Fibroblast of pulmonary artery (primary cell): ENCODE results near the gene CBARP.

Experiments used
- DNase-seq: peaks from one replicate; pipeline ENCODE4 v3.0.0-alpha.2; 2010; ENCODE audit warnings: low read depth
- H3K4me3 ChIP-seq: replicated peaks from 2 replicates; pipeline ENCODE4 v1.5.1; 2011; ENCODE audit warnings: low read depth, mild to moderate bottlenecking, control low read depth, low read length, moderate library complexity
- CTCF ChIP-seq: IDR thresholded peaks from 2 replicates; pipeline ENCODE4 v1.5.1; 2011; ENCODE audit warnings: mild to moderate bottlenecking, control low read depth, low read length, inconsistent platforms; ENCODE audit errors: missing control alignments

Gene CBARP

GRCh38 chr19:1274852-1275259, 37.1 kb upstream of the CBARP start:
- no peak for DNase-seq
- H3K4me3 ChIP-seq = peak overlapping the region; percentile 51
- TF ChIP-seq CTCF = no peak

GRCh38 chr19:1274081-1274851, 36.5 kb upstream of the CBARP start:
- no peak for DNase-seq
- no peak for TF ChIP-seq CTCF
- peak overlapping the region; percentile 51 for H3K4me3 ChIP-seq

GRCh38 chr19:1273263-1274041, 35.6 kb upstream of the CBARP start:
- no peak overlapping the region for H3K4me3 ChIP-seq
- no peak for DNase-seq
- TF ChIP-seq CTCF = no peak

GRCh38 chr19:1272423-1273262, 34.8 kb upstream of the CBARP start:
- no peak for TF ChIP-seq CTCF
- H3K4me3 ChIP-seq = no peak overlapping the region
- no peak for DNase-seq

GRCh38 chr19:1271528-1272422, 34.0 kb upstream of the CBARP start:
- DNase-seq = no peak
- no peak for TF ChIP-seq CTCF
- H3K4me3 ChIP-seq = peak overlapping the region; percentile 87

GRCh38 chr19:1270854-1271527, 33.2 kb upstream of the CBARP start:
- peak overlapping the region; percentile 87 for H3K4me3 ChIP-seq
- no peak for TF ChIP-seq CTCF
- DNase-seq = no peak
